Loucy (cell line): Measurements from ENCODE around the gene SLIT1.

ENCODE experiments used
- H2AFZ ChIP-seq: fragments of 200-600 bp; sonication (generic); 2 replicates; pipeline ENCODE4 v1.6.0; 2016; ENCODE audit warnings: antibody characterized with exemption, mild to moderate bottlenecking, low read length, moderate library complexity
- H3F3A ChIP-seq: fragments of 200-600 bp; 2 replicates; pipeline ENCODE4 v1.6.0; 2016; ENCODE audit warnings: antibody characterized with exemption, low read depth, mild to moderate bottlenecking
- H3K27me3 ChIP-seq: fragments of 200-600 bp; sonication (generic); 2 replicates; pipeline ENCODE4 v1.6.1; 2014; ENCODE audit warnings: low read length, mild to moderate bottlenecking; ENCODE audit not compliant: insufficient read depth, poor library complexity, severe bottlenecking
- H3K36me3 ChIP-seq: fragments of 200-600 bp; sonication (generic); 2 replicates; pipeline ENCODE4 v1.6.1; 2016; ENCODE audit warnings: low read length; ENCODE audit not compliant: insufficient read depth
- H3K4me1 ChIP-seq: fragments of 200-600 bp; sonication (generic); 2 replicates; pipeline ENCODE4 v1.5.1; 2014; ENCODE audit warnings: low read length, mild to moderate bottlenecking; ENCODE audit not compliant: insufficient read depth, poor library complexity, severe bottlenecking
- H3K4me2 ChIP-seq: fragments of 200-600 bp; sonication (generic); 2 replicates; pipeline ENCODE4 v1.6.0; 2014; ENCODE audit warnings: antibody characterized with exemption, low read length, low read depth, mild to moderate bottlenecking; ENCODE audit not compliant: poor library complexity, severe bottlenecking
- H3K4me3 ChIP-seq: fragments of 200-600 bp; sonication (generic); 2 replicates; pipeline ENCODE4 v1.5.1; 2014; ENCODE audit warnings: low read length, mild to moderate bottlenecking, mixed read lengths; ENCODE audit not compliant: poor library complexity, severe bottlenecking
- H3K79me2 ChIP-seq: fragments of 200-600 bp; sonication (generic); 2 replicates; pipeline ENCODE4 v1.6.1; 2014; ENCODE audit warnings: low read length; ENCODE audit not compliant: insufficient read depth
- H3K9ac ChIP-seq: fragments of 200-600 bp; sonication (generic); 2 replicates; pipeline ENCODE4 v1.6.0; 2014; ENCODE audit warnings: mild to moderate bottlenecking, low read depth, low read length, moderate library complexity; ENCODE audit not compliant: poor library complexity, severe bottlenecking
- H3K9me2 ChIP-seq: fragments of 200-600 bp; sonication (generic); replicated peaks from 2 replicates; pipeline ENCODE4 v1.6.1; 2016; ENCODE audit warnings: low read depth, low read length, mixed read lengths
- H3K9me3 ChIP-seq: fragments of 200-600 bp; sonication (generic); 2 replicates; pipeline ENCODE4 v1.6.1; 2014; ENCODE audit warnings: mild to moderate bottlenecking, antibody characterized with exemption, low read length, low read depth; ENCODE audit not compliant: insufficient read depth
- H4K20me1 ChIP-seq: fragments of 200-600 bp; sonication (generic); 2 replicates; pipeline ENCODE4 v1.6.0; 2014; ENCODE audit warnings: antibody characterized with exemption, low read length, mild to moderate bottlenecking; ENCODE audit not compliant: insufficient read depth, poor library complexity, severe bottlenecking
- CTCF ChIP-seq: fragments of 200-600 bp; sonication (generic); conservative IDR thresholded peaks from 2 replicates; pipeline ENCODE4 v1.5.1; 2014; ENCODE audit warnings: mild to moderate bottlenecking, antibody characterized with exemption, low read length
- EZH2phosphoT487 ChIP-seq: fragments of 200-600 bp; IDR thresholded peaks from 2 replicates; pipeline ENCODE4 v1.6.1; 2018; ENCODE audit warnings: antibody characterized with exemption, mild to moderate bottlenecking, moderate library complexity, borderline replicate concordance

Gene SLIT1

GRCh38 chr10:97032624-97033023 is 153.1 kb downstream of the SLIT1 start:
- Histone ChIP-seq H3K9me3 (no peaks in the 10 kb centered on the region), H3K27me3 (no peaks in the 10 kb centered on the region), H3K9me2 (no peaks in the 10 kb centered on the region), H3K4me2 (no peak overlapping the region), H4K20me1 (no peaks in the 10 kb centered on the region), H3K4me3 (no peak overlapping the region), H3K79me2 (no peaks in the 10 kb centered on the region), H3K4me1 (no peaks in the 10 kb centered on the region), H2AFZ (no peak overlapping the region), H3K36me3 (no peaks in the 10 kb centered on the region), H3F3A (no peaks in the 10 kb centered on the region), H3K9ac (no peak overlapping the region)
- no peak for TF ChIP-seq CTCF
- no peak for TF ChIP-seq EZH2phosphoT487

DNA sequence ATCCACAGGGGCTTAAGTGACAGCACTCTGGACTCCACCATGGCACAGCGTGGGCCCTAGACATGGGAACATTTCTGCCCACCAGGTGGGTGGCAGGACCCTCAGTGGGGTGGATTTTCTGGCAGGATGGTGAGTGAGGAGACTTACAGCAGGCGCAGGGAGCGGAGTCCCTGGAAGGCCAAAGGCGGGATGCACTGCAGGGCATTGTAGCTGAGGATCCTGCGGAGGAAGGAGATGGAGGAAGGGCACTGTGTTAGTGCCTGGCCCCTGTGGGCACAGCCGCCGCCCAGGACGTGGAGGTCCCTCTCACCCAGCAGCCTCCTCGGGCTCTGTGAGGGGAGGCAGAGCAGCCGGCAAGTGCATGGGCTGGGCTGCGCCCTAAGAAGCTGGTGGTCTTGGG is 154.3 kb downstream of the SLIT1 start:
- no peak for TF ChIP-seq EZH2phosphoT487
- TF ChIP-seq CTCF: no peak
- no peak overlapping the region for H3K4me3 ChIP-seq
- H3K9me2 ChIP-seq: no peaks in the 10 kb centered on the region
- no peaks in the 10 kb centered on the region for H3K9me3 ChIP-seq
- H3K36me3 ChIP-seq: no peaks in the 10 kb centered on the region
- H3K79me2 ChIP-seq: no peaks in the 10 kb centered on the region
- no peaks in the 10 kb centered on the region for H4K20me1 ChIP-seq
- no peaks in the 10 kb centered on the region for H3K27me3 ChIP-seq
- no peaks in the 10 kb centered on the region for H3F3A ChIP-seq
- no peak overlapping the region for H2AFZ ChIP-seq
- no peaks in the 10 kb centered on the region for H3K4me1 ChIP-seq
- H3K4me2 ChIP-seq: no peak overlapping the region
- H3K9ac ChIP-seq: no peak overlapping the region

- Histone ChIP-seq H4K20me1 (no peaks in the 10 kb centered on the region), H3K4me1 (no peaks in the 10 kb centered on the region), H3K79me2 (no peaks in the 10 kb centered on the region), H3K36me3 (no peaks in the 10 kb centered on the region), H3K9me2 (no peaks in the 10 kb centered on the region), H3K27me3 (no peaks in the 10 kb centered on the region), H3K9ac (no peak overlapping the region), H3F3A (no peaks in the 10 kb centered on the region), H3K4me2 (no peak overlapping the region), H3K4me3 (no peak overlapping the region), H3K9me3 (no peaks in the 10 kb centered on the region), H2AFZ (no peak overlapping the region)
- TF ChIP-seq EZH2phosphoT487 (no peak), CTCF (no peak)
Measured at GRCh38 chr10:97030894-97031293, 154.9 kb downstream of the SLIT1 start.
